Endothelial cell of umbilical vein (primary cell): ENCODE measurements around the gene EMC7.

ENCODE experiments used
- EZH2 ChIP-seq: IDR thresholded peaks from 2 replicates; pipeline ENCODE4 v1.6.1; 2012; ENCODE audit warnings: borderline replicate concordance, low read depth, mild to moderate bottlenecking, moderate library complexity, low read length, inconsistent platforms; ENCODE audit not compliant: severe bottlenecking
- FOS ChIP-seq: IDR thresholded peaks from 2 replicates; pipeline ENCODE4 v1.6.1; 2011; ENCODE audit warnings: mild to moderate bottlenecking, low read length, moderate library complexity, borderline replicate concordance; ENCODE audit not compliant: insufficient read depth
- GATA2 ChIP-seq: IDR thresholded peaks from 2 replicates; pipeline ENCODE4 v1.7.0; 2011; ENCODE audit warnings: low read depth, mild to moderate bottlenecking, moderate library complexity, mixed read lengths, low read length; ENCODE audit not compliant: insufficient read length, insufficient read depth
- JUN ChIP-seq: IDR thresholded peaks from 2 replicates; pipeline ENCODE4 v1.6.1; 2011; ENCODE audit warnings: borderline replicate concordance, low read depth; ENCODE audit not compliant: insufficient read length, insufficient read depth
- MYC ChIP-seq: IDR thresholded peaks from one replicate; pipeline ENCODE4 v1.6.1; 2011; ENCODE audit warnings: mild to moderate bottlenecking, low read depth, low read length
- POLR2A ChIP-seq: IDR thresholded peaks from 2 replicates; pipeline ENCODE4 v1.6.1; 2012; ENCODE audit warnings: low read depth, mild to moderate bottlenecking, control low read depth, low read length
- POLR2AphosphoS5 ChIP-seq: IDR thresholded peaks from 2 replicates; pipeline ENCODE4 v1.6.1; 2012; ENCODE audit warnings: low read depth, mild to moderate bottlenecking, control low read depth, low read length, moderate library complexity; ENCODE audit not compliant: insufficient read depth
- TF ChIP-seq, protein P1 (sequence below), 2 donors: IDR thresholded peaks; 1 replicate in 1 of 2; 2 replicates in 1 of 2; pipeline ENCODE4 v1.5.1; 2011; ENCODE audit warnings: low read length in 2 of 2, mild to moderate bottlenecking in 2 of 2, moderate library complexity in 2 of 2, control low read depth in 1 of 2, inconsistent platforms in 1 of 2, low read depth in 1 of 2; ENCODE audit not compliant: insufficient read depth in 1 of 2; ENCODE audit errors: extremely low read depth in 1 of 2
- TF ChIP-seq, protein P2 (sequence below): IDR thresholded peaks from 2 replicates; pipeline ENCODE4 v1.6.1; 2011; ENCODE audit not compliant: insufficient read depth, insufficient read length

DNA sequence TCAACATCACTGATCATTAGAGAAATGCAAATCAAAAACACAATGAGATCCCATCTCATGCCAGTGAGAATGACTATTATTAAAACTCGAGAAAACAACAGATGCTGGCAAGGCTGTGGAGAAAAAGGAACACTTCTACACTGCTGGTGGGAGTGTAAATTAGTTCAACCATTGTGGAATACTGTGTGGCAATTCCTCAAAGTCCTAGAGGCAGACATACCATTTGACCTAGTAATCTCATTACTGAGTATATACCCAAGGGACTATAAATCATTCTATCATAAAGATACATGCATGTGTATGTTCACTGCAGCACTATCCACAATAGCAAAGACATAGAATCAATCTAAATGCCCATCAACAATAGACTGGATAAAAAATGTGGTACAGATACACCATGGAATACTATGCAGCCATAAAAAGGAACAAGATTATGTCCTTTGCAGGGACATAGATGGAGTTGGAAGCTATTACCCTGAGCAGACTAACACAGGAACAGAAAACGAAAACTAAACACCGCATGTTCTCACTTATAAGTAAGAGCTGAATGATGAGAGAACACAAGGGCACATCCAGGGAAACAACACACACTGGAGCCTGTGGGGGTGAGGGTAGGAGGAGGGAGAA lies 47.5 kb downstream of the EMC7 start:
- TF ChIP-seq, protein P1, sequence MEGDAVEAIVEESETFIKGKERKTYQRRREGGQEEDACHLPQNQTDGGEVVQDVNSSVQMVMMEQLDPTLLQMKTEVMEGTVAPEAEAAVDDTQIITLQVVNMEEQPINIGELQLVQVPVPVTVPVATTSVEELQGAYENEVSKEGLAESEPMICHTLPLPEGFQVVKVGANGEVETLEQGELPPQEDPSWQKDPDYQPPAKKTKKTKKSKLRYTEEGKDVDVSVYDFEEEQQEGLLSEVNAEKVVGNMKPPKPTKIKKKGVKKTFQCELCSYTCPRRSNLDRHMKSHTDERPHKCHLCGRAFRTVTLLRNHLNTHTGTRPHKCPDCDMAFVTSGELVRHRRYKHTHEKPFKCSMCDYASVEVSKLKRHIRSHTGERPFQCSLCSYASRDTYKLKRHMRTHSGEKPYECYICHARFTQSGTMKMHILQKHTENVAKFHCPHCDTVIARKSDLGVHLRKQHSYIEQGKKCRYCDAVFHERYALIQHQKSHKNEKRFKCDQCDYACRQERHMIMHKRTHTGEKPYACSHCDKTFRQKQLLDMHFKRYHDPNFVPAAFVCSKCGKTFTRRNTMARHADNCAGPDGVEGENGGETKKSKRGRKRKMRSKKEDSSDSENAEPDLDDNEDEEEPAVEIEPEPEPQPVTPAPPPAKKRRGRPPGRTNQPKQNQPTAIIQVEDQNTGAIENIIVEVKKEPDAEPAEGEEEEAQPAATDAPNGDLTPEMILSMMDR (IDR thresholded peaks at IDR 0.05; ENCODE audit: extremely low read depth in 1 of 2, insufficient read depth in 1 of 2, low read depth in 1 of 2, low read length in 2 of 2), result no peak
- no peak for TF ChIP-seq EZH2
- no peak for TF ChIP-seq POLR2A
- TF ChIP-seq POLR2AphosphoS5, result no peak
- TF ChIP-seq JUN, result no peak
- no peak for TF ChIP-seq FOS
- TF ChIP-seq, protein P2, sequence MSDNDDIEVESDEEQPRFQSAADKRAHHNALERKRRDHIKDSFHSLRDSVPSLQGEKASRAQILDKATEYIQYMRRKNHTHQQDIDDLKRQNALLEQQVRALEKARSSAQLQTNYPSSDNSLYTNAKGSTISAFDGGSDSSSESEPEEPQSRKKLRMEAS, result no peak
- TF ChIP-seq MYC, result no peak
- no peak for TF ChIP-seq GATA2
